ENCODE data around the gene BANF2.

DNA sequence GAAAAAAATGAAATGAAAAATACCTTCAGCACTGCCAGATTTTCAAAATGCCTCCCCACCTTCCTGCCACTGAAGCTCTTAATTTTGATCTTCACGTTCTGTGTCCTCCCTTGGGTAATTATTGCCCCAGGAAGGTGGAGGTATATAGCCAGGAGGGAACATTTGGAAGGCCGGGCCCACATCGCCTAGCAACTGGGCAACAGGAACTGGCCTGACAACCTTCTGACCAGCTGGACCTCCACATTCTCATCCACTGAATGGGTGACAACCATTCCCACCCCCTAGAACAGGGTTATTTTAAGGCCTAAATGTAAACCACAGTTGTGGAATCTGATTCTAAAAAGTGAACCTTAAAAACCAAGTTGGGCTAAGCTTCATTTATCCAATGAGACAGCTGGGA lies 20.9 kb upstream of the BANF2 start:
- TF ChIP-seq, protein P1, sequence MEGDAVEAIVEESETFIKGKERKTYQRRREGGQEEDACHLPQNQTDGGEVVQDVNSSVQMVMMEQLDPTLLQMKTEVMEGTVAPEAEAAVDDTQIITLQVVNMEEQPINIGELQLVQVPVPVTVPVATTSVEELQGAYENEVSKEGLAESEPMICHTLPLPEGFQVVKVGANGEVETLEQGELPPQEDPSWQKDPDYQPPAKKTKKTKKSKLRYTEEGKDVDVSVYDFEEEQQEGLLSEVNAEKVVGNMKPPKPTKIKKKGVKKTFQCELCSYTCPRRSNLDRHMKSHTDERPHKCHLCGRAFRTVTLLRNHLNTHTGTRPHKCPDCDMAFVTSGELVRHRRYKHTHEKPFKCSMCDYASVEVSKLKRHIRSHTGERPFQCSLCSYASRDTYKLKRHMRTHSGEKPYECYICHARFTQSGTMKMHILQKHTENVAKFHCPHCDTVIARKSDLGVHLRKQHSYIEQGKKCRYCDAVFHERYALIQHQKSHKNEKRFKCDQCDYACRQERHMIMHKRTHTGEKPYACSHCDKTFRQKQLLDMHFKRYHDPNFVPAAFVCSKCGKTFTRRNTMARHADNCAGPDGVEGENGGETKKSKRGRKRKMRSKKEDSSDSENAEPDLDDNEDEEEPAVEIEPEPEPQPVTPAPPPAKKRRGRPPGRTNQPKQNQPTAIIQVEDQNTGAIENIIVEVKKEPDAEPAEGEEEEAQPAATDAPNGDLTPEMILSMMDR (conservative IDR thresholded peaks at IDR 0.05; ENCODE audit: low read depth, low read length) = no peak
- TF ChIP-seq EZH2 (IDR thresholded peaks at IDR 0.05; ENCODE audit: low read length, unreplicated experiment) = no peak

Measured in PC-3 (cell line).